Measurements from ENCODE around the gene PARD3B. TPM values are rescaled to one million over a fixed set of nuclear protein-coding genes. Genes with fewer than 3 reads are reported as not detected.

The PARD3B gene
- total and polyA plus RNA-seq, 2 of the 4 experiments (the other 2 are of a cell fraction), result 3.3 to 15.6 TPM

GRCh38 chr2:205531489-205532148 is 986.3 kb downstream of the PARD3B start:
- ATAC-seq (ENCODE audit: low read depth) (no peak), DNase-seq (no peak)
- no peak overlapping the region for H2BK5ac ChIP-seq (ENCODE audit: low read depth, low read length, poor library complexity, severe bottlenecking)
- CTCF ChIA-PET, result interaction anchor here (1.0 kb wide), 1 partner anchor 14 kb away, joined by 3 read pairs; no protein-coding TSS in a partner anchor
- POLR2A ChIA-PET (ENCODE audit: unreplicated experiment), result no interaction called here
- no peak overlapping the region for H3K4me2 ChIP-seq (ENCODE audit: low read depth, low read length)
- H2AK9ac ChIP-seq (replicated peaks; ENCODE audit: low read depth, low read length, poor library complexity), result no peak overlapping the region
- no peak overlapping the region for H3K4ac ChIP-seq (ENCODE audit: low read depth, low read length)
- H4K20me1 ChIP-seq (ENCODE audit: insufficient read depth, low read length), result no peaks in the 10 kb centered on the region
- H3K18ac ChIP-seq (ENCODE audit: low read depth, low read length), result no peak overlapping the region
- H3K27ac ChIP-seq (ENCODE audit: insufficient read depth, low read length), result no peak overlapping the region
- no peak overlapping the region for H3K23ac ChIP-seq (ENCODE audit: low read depth, low read length)
- no peak overlapping the region for H3K4me3 ChIP-seq (ENCODE audit: insufficient read depth, low read depth, low read length)
- H3K27me3 ChIP-seq (ENCODE audit: control insufficient read depth, insufficient read depth, low read length), result no peaks in the 10 kb centered on the region
- 0 out of 2 replicates have a peak, but pooled peaks cover 2% of the 10 kb centered on the region for H3K9me3 ChIP-seq (ENCODE audit: control insufficient read depth, insufficient read depth, low read length)
- H2BK120ac ChIP-seq (ENCODE audit: low read depth, low read length), result no peak overlapping the region
- no peaks in the 10 kb centered on the region for H3K36me3 ChIP-seq (ENCODE audit: control insufficient read depth, insufficient read depth, low read length)
- H4K91ac ChIP-seq (ENCODE audit: insufficient read depth, low read depth, low read length), result no peak overlapping the region
- H3K56ac ChIP-seq (ENCODE audit: extremely low read depth, insufficient read depth, low read length), result no peak overlapping the region
- no peak overlapping the region for H3K14ac ChIP-seq (replicated peaks; ENCODE audit: low read depth, low read length)
- dilution Hi-C loops (cut with HindIII; ENCODE audit: low sequenced_read_pairs, unreplicated experiment), result no loop called here
- intact Hi-C loops (cut with micrococcal nuclease), result no loop called here
- no peak overlapping the region for H2AK5ac ChIP-seq (ENCODE audit: low read depth, low read length)
- no peaks in the 10 kb centered on the region; a peak in 1 of 4 replicates for H3K79me1 ChIP-seq (ENCODE audit: low read depth in 1 of 2, low read length in 2 of 2)
- no peak overlapping the region for H3K9ac ChIP-seq (ENCODE audit: low read depth, low read length)
- no peak overlapping the region for H4K8ac ChIP-seq (ENCODE audit: low read depth in 2 of 2, low read length in 2 of 2)
- TF ChIP-seq MAZ (IDR thresholded peaks at IDR 0.05; ENCODE audit: borderline replicate concordance, low read depth, low read length), result no peak
- TF ChIP-seq POLR2A (IDR thresholded peaks at IDR 0.05; ENCODE audit: low read depth, low read length), result no peak
- no peak for TF ChIP-seq RAD21 (IDR thresholded peaks at IDR 0.05; ENCODE audit: low read length)
- TF ChIP-seq CEBPB (IDR thresholded peaks at IDR 0.05; ENCODE audit: low read depth, low read length), result no peak
- TF ChIP-seq ELK1 (IDR thresholded peaks at IDR 0.05; ENCODE audit: borderline replicate concordance, low read depth, low read length), result no peak
- TF ChIP-seq FOS (IDR thresholded peaks at IDR 0.05; ENCODE audit: low read depth, low read length), result no peak
- TF ChIP-seq SMC3 (IDR thresholded peaks at IDR 0.05; ENCODE audit: low read depth, low read length), result no peak
- TF ChIP-seq RCOR1 (IDR thresholded peaks at IDR 0.05; ENCODE audit: insufficient replicate concordance, low read length), result no peak
- no peak for TF ChIP-seq NFE2L2 (IDR thresholded peaks at IDR 0.05; ENCODE audit: low read depth, low read length)
- no peak for TF ChIP-seq MAFK (IDR thresholded peaks at IDR 0.05; ENCODE audit: low read depth, low read length)
- no peak for TF ChIP-seq BHLHE40 (IDR thresholded peaks at IDR 0.05; ENCODE audit: low read depth, low read length)
- TF ChIP-seq CHD1 (IDR thresholded peaks at IDR 0.05; ENCODE audit: low read depth, low read length), result no peak
- no peak for TF ChIP-seq RFX5 (IDR thresholded peaks at IDR 0.05; ENCODE audit: low read depth, low read length)
- H2AFZ ChIP-seq (replicated peaks; ENCODE audit: low read length, poor library complexity), result no peak overlapping the region
- in situ Hi-C loops (cut with MboI; ENCODE audit: low sequenced_read_pairs), result loop anchor here (25.0 kb wide), 1 partner anchor 106 kb away; no protein-coding TSS in a partner anchor
- H2BK15ac ChIP-seq (ENCODE audit: low read depth, low read length), result no peak overlapping the region
- no CpG with 5 or more reads among the region's 9 CpGs for WGBS, 2 experiments (ENCODE audit: extremely low coverage in 2 of 2, insufficient read length in 1 of 2)
- peaks cover 2% of the 10 kb centered on the region; the same call in 1 of the 2 replicates for H3K4me1 ChIP-seq (ENCODE audit: control insufficient read depth, insufficient read depth, low read length)
- H4K5ac ChIP-seq (ENCODE audit: low read depth, low read length), result no peak overlapping the region
- no TSS peak for BruUV-seq (replicated peaks)
- H2BK20ac ChIP-seq (ENCODE audit: low read depth, low read length), result no peak overlapping the region
- H3K9me1 ChIP-seq (ENCODE audit: insufficient read depth, low read length), result no peaks in the 10 kb centered on the region
